ENCODE data around the gene HSD17B8. TPM values are rescaled to one million over a fixed set of nuclear protein-coding genes. Genes with fewer than 3 reads are reported as not detected.

The HSD17B8 gene
- total and polyA plus RNA-seq, 7 experiments from 2014 or later, result 9.7 to 67.0 (median 19.2) TPM

DNA sequence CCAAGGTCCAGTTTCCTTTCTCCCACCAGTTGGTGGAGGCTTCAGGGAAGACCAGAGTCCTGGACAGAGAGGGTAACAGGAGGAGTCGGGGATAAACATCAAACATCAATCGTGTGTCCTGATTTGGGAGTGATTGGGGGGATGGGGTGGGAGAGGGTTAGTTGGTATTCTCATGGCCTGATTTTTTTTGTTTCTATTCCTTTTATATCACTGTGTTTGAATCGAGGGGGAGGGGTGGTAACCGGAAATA lies 365 bp upstream of the HSD17B8 start:
- Histone ChIP-seq H3K4me3 (ENCODE audit: low read length) (peak overlapping the region; percentile 89), H3K27ac (ENCODE audit: low read depth, low read length) (peak overlapping the region; percentile 89), H3K9me3 (ENCODE audit: control insufficient read depth in 2 of 3, low read length in 3 of 3) (no peaks in the 10 kb centered on the region), H3K36me3 (ENCODE audit: control insufficient read depth in 2 of 3, insufficient read depth in 3 of 3, low read length in 3 of 3) (peaks cover 0 to 36% (median 10%) of the 10 kb centered on the region in 3 experiments), H3K4me1 (ENCODE audit: control insufficient read depth in 2 of 2, insufficient read depth in 2 of 2, low read length in 2 of 2) (peaks cover 34 to 36% of the 10 kb centered on the region in 2 donors), H3K27me3 (ENCODE audit: control insufficient read depth in 2 of 2, insufficient read depth in 2 of 2, low read length in 2 of 2) (no peaks in the 10 kb centered on the region)
- no peaks in the 10 kb centered on the region for H3K27me3 Mint-ChIP-seq
- intact Hi-C loops (cut with micrococcal nuclease), result loop anchor here (1.0 to 10.0 kb wide), 10 partner anchors 45 to 1999 kb away; partner anchors contain the start of genes C6orf47 (in 1 of the 2), CLIC1 (in 1 of the 2), CSNK2B (in 1 of the 2) and CUTA (in 1 of the 2)
- H3K9me3 Mint-ChIP-seq, result no peaks in the 10 kb centered on the region
- ChIA-PET CTCF (no interaction called here), POLR2A (interaction anchor here (0.7 to 2.4 kb wide), 5 partner anchors 45 to 1539 kb away, joined by 3 to 14 read pairs (median 4); partner anchors contain the start of genes GPANK1, RGL2, RPS18 and VPS52)
- H3K36me3 Mint-ChIP-seq, result peaks cover 7 to 26% (median 13%) of the 10 kb centered on the region in 5 donors
- peak overlapping the region; percentile 78 to 100 (median 95) for H3K4me3 Mint-ChIP-seq
- ATAC-seq (no peak), DNase-seq (no peak)
- peak overlapping the region; percentile 68 to 97 (median 82) for H3K27ac Mint-ChIP-seq
- H3K4me1 Mint-ChIP-seq, result peaks cover 50 to 70% (median 66%) of the 10 kb centered on the region in 7 donors

DNA sequence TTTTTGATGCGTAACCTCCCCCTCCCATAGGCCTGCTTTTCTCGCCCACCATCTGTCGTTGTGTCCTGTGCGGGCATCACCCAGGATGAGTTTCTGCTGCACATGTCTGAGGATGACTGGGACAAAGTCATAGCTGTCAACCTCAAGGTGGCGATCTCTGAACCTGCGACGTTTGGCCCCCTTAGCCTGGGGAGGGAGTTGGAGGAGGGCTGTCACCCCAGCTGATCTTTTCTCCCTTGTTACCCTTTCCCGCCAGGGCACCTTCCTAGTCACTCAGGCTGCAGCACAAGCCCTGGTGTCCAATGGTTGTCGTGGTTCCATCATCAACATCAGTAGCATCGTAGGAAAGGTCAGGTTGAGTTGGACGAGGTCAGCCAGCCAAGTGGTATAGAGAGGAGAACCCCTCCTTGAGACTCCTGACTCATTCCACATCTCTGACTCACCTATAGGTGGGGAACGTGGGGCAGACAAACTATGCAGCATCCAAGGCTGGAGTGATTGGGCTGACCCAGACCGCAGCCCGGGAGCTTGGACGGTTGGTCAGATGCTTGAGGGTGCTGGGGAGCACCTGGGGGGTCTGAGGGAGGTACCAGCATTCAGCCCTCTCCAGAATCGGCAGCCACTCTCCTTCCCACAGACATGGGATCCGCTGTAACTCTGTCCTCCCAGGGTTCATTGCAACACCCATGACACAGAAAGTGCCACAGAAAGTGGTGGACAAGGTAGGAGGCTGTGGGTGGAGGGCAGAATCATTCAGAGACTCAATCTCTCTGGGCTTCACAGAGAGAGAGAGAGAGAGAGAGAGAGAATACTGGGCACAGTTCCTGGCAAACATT lies 954 bp downstream of the HSD17B8 start:
- H3K27me3 ChIP-seq (ENCODE audit: control insufficient read depth in 2 of 2, insufficient read depth in 2 of 2, low read length in 2 of 2), result no peaks in the 10 kb centered on the region
- peaks cover 7 to 37% (median 19%) of the 10 kb centered on the region in 5 donors for H3K36me3 Mint-ChIP-seq
- H3K4me3 ChIP-seq (ENCODE audit: low read length), result peak overlapping the region; percentile 89
- POLR2A ChIA-PET, result interaction anchor here (0.8 to 2.4 kb wide), 4 partner anchors 44 to 1541 kb away, joined by 3 to 14 read pairs (median 4); partner anchors contain the start of genes GPANK1 and ZBTB22
- peak overlapping the region; percentile 78 to 100 (median 95) for H3K4me3 Mint-ChIP-seq
- ATAC-seq, result no peak
- CTCF ChIA-PET, result interaction anchor here (0.7 to 1.1 kb wide), 3 partner anchors 9 to 35 kb away, joined by 3 to 4 read pairs (median 3); no protein-coding TSS in a partner anchor
- intact Hi-C loops (cut with micrococcal nuclease), result loop anchor here (2.0 to 10.0 kb wide), 4 partner anchors 213 to 2001 kb away; partner anchors contain the start of genes C6orf47 (in 1 of the 2), CLIC1 (in 1 of the 2), CSNK2B (in 1 of the 2) and CUTA (in 1 of the 2)
- H3K4me1 ChIP-seq (ENCODE audit: control insufficient read depth in 2 of 2, insufficient read depth in 2 of 2, low read length in 2 of 2), result peaks cover 28 to 38% of the 10 kb centered on the region in 2 donors
- peak overlapping the region; percentile 57 to 95 (median 92) for H3K27ac Mint-ChIP-seq
- DNase-seq, result peak in 1 of 9 donors; percentile 55
- H3K4me1 Mint-ChIP-seq, result peaks cover 48 to 71% (median 67%) of the 10 kb centered on the region in 7 donors
- H3K9me3 ChIP-seq (ENCODE audit: control insufficient read depth in 2 of 3, low read length in 3 of 3), result no peaks in the 10 kb centered on the region
- H3K27me3 Mint-ChIP-seq, result no peaks in the 10 kb centered on the region
- H3K9me3 Mint-ChIP-seq, result peaks cover 0 to 1% (median 0%) of the 10 kb centered on the region in 11 donors
- H3K27ac ChIP-seq (ENCODE audit: low read depth, low read length), result peak overlapping the region; percentile 89
- H3K36me3 ChIP-seq (ENCODE audit: control insufficient read depth in 2 of 3, insufficient read depth in 3 of 3, low read length in 3 of 3), result peaks cover 0 to 41% (median 10%) of the 10 kb centered on the region in 3 experiments

DNA sequence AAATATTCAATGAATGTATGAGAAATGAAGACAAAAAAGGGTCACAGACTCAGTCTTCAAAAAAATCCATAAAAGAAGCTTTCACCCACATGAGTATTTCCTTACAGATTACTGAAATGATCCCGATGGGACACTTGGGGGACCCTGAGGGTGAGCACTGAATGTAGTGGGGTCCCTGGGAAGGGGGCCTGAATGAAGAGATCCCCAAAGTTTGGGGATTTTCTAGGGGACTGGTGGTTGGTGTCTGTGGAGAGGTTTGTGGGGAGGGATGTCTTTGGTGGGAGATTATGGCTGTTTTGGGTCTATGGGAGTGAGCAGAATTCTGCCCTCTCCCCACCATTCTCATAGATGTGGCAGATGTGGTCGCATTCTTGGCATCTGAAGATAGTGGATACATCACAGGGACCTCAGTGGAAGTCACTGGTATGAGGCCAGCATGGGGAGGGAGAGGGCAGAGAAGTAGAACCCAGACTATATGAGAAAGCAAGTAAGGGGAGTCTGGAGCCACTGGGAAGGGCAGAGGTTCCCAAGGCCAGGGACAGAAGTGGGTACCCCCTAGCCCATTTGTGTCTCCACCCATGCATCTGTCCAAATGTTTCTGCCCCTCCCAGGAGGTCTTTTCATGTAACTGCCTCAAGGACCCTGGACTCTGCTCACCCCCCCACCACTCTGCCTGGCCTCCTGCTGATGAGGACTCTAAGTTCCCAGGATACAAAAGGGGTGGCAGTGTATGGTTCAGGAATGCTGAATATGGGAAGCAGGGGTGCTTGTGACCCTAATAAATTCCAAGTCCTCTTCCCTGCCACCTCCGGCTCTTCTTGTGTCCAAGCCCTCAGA lies 1.8 kb downstream of the HSD17B8 start:
- H3K27ac ChIP-seq (ENCODE audit: low read depth, low read length), result no peak overlapping the region
- no peaks in the 10 kb centered on the region for H3K27me3 Mint-ChIP-seq
- peaks cover 44 to 67% (median 61%) of the 10 kb centered on the region in 7 donors for H3K4me1 Mint-ChIP-seq
- ChIA-PET CTCF (interaction anchor here (0.7 to 0.9 kb wide), 2 partner anchors 20 to 34 kb away, joined by 3 to 4 read pairs; no protein-coding TSS in a partner anchor), POLR2A (interaction anchor here (1.3 to 2.4 kb wide), 2 partner anchors 16 to 43 kb away, joined by 3 to 14 read pairs; no protein-coding TSS in a partner anchor)
- peak overlapping the region; percentile 44 to 92 (median 82) for H3K27ac Mint-ChIP-seq
- H3K36me3 ChIP-seq (ENCODE audit: control insufficient read depth in 2 of 3, insufficient read depth in 3 of 3, low read length in 3 of 3), result peaks cover 0 to 47% (median 10%) of the 10 kb centered on the region in 3 experiments
- peaks cover 3 to 37% (median 16%) of the 10 kb centered on the region in 5 donors for H3K36me3 Mint-ChIP-seq
- ATAC-seq (no peak), DNase-seq (no peak)
- intact Hi-C loops (cut with micrococcal nuclease), result loop anchor here (10.0 kb wide), 3 partner anchors 1471 to 2001 kb away; partner anchors contain the start of genes C6orf47 (in 1 of the 2), CLIC1 (in 1 of the 2), CSNK2B (in 1 of the 2) and GPANK1 (in 1 of the 2)
- H3K27me3 ChIP-seq (ENCODE audit: control insufficient read depth in 2 of 2, insufficient read depth in 2 of 2, low read length in 2 of 2), result no peaks in the 10 kb centered on the region
- H3K4me3 Mint-ChIP-seq, result peak overlapping the region; percentile 39 to 100 (median 94)
- peaks cover 25 to 37% of the 10 kb centered on the region in 2 donors for H3K4me1 ChIP-seq (ENCODE audit: control insufficient read depth in 2 of 2, insufficient read depth in 2 of 2, low read length in 2 of 2)
- no peaks in the 10 kb centered on the region for H3K9me3 ChIP-seq (ENCODE audit: control insufficient read depth in 2 of 3, low read length in 3 of 3)
- peaks cover 0 to 1% (median 0%) of the 10 kb centered on the region in 11 donors for H3K9me3 Mint-ChIP-seq
- H3K4me3 ChIP-seq (ENCODE audit: low read length), result no peak overlapping the region

DNA sequence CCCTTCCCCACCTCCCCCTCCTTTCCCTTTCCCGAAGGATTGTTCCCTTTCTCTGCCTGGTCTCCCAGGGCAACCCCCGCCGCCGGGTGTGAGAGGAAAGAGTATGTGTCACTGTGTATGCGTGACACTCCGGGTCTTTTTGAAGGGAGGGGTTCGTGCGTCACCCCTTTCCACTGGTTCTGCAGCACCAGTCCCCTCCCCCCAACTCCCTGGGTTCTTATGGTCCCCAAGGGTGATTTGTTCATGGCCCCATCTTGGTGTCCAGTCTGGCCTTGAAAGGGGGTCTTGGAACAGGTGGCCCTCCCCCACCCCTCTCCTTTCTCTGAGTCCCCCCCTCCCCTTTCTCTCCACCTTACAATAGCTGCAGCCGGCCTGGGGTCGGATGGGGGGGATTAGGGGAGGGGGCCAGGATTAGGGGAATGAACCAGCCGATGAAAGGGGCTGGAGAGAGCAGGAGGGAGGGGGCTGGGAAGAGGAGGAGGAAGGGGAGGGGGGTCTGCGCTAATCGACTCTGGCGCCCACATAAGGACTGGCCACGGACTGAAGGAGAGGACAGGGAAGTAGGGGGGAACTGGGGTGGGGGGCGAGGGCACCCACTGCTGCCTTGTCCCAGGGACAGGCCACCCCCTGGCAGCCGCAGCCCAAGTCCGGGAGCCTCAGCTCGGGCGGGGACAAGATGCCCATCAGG lies 2.6 kb downstream of the HSD17B8 start:
- Histone ChIP-seq H3K27me3 (ENCODE audit: control insufficient read depth in 2 of 2, insufficient read depth in 2 of 2, low read length in 2 of 2) (no peaks in the 10 kb centered on the region), H3K9me3 (ENCODE audit: control insufficient read depth in 2 of 3, low read length in 3 of 3) (no peaks in the 10 kb centered on the region), H3K4me1 (ENCODE audit: control insufficient read depth in 2 of 2, insufficient read depth in 2 of 2, low read length in 2 of 2) (peaks cover 20 to 29% of the 10 kb centered on the region in 2 donors), H3K4me3 (ENCODE audit: low read length) (no peak overlapping the region), H3K27ac (ENCODE audit: low read depth, low read length) (no peak overlapping the region), H3K36me3 (ENCODE audit: control insufficient read depth in 2 of 3, insufficient read depth in 3 of 3, low read length in 3 of 3) (peaks cover under 1 to 52% (median 10%) of the 10 kb centered on the region in 3 experiments)
- intact Hi-C loops (cut with micrococcal nuclease), result loop anchor here (10.0 kb wide), 3 partner anchors 1472 to 2002 kb away; partner anchors contain the start of genes C6orf47 (in 1 of the 2), CLIC1 (in 1 of the 2), CSNK2B (in 1 of the 2) and GPANK1 (in 1 of the 2)
- DNase-seq, result no peak
- ATAC-seq, result no peak
- Mint-ChIP-seq H3K9me3 (peaks cover 0 to 1% (median 0%) of the 10 kb centered on the region in 11 donors), H3K4me3 (peak overlapping the region; percentile 83 to 100 (median 88)), H3K27ac (peak overlapping the region in 2 of 9 donors; percentile 91), H3K27me3 (peaks cover 0 to 1% (median 0%) of the 10 kb centered on the region in 5 donors), H3K4me1 (peaks cover 39 to 62% (median 54%) of the 10 kb centered on the region in 7 donors), H3K36me3 (peaks cover 3 to 32% (median 18%) of the 10 kb centered on the region in 5 donors)
- ChIA-PET CTCF (no interaction called here), POLR2A (interaction anchor here (0.6 to 3.6 kb wide), 7 partner anchors 9 to 217 kb away, joined by 3 to 31 read pairs (median 4); partner anchors contain the start of gene COL11A2)

DNA sequence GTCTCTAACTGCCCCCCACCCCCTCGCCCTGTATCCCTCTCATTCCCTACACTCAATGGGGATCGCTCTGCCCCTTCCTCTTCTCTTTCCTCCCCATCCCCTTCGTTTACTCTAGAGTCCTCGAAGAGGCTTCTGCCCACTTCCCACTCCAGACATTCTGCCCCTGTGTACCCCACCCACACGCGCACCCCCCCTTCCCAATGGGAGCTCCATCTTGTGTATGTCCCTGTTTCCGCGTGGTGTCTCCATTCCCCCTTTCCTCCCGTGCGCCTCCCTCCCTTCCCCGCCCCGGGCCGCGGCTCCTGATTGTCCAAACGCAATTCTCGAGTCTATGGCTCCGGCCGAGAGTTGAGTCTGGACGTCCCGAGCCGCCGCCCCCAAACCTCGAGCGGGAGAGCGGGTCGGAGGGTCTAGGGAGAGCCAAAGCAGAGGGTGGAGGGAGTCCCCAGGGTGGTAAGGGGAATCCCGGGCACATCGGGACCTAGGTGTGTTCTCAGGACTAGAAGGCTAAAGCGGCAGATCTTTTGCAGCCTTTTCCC lies 3.2 kb downstream of the HSD17B8 start:
- Mint-ChIP-seq H3K36me3 (peaks cover 0 to 28% (median 21%) of the 10 kb centered on the region in 5 donors), H3K9me3 (peaks cover 0 to 1% (median 0%) of the 10 kb centered on the region in 11 donors), H3K4me1 (peaks cover 40 to 58% (median 52%) of the 10 kb centered on the region in 7 donors), H3K27ac (peak overlapping the region; percentile 80 to 96 (median 91)), H3K27me3 (peaks cover 0 to 7% (median 2%) of the 10 kb centered on the region in 5 donors), H3K4me3 (peak overlapping the region; percentile 83 to 97 (median 88))
- H3K4me3 ChIP-seq (ENCODE audit: low read length), result peak overlapping the region; percentile 92
- ChIA-PET CTCF (interaction anchor here (1.8 kb wide), 1 partner anchor 41 kb away, joined by 13 read pairs; no protein-coding TSS in a partner anchor), POLR2A (interaction anchor here (0.5 to 3.6 kb wide), 17 partner anchors 8 to 237 kb away, joined by 3 to 31 read pairs (median 5); partner anchors contain the start of genes B3GALT4, COL11A2, PFDN6 and RPS18)
- DNase-seq (no peak), ATAC-seq (no peak)
- peak overlapping the region; percentile 98 for H3K27ac ChIP-seq (ENCODE audit: low read depth, low read length)
- intact Hi-C loops (cut with micrococcal nuclease), result loop anchor here (1.0 to 10.0 kb wide), 9 partner anchors 7 to 2003 kb away; partner anchors contain the start of genes RXRB (in 2 of the 2), SLC39A7 (in 2 of the 2), C6orf47 (in 1 of the 2) and CLIC1 (in 1 of the 2)
- peaks cover 0 to 3% of the 10 kb centered on the region in 2 donors for H3K27me3 ChIP-seq (ENCODE audit: control insufficient read depth in 2 of 2, insufficient read depth in 2 of 2, low read length in 2 of 2)
- H3K4me1 ChIP-seq (ENCODE audit: control insufficient read depth in 2 of 2, insufficient read depth in 2 of 2, low read length in 2 of 2), result peaks cover 20 to 26% of the 10 kb centered on the region in 2 donors
- no peaks in the 10 kb centered on the region for H3K9me3 ChIP-seq (ENCODE audit: control insufficient read depth in 2 of 3, low read length in 3 of 3)
- peaks cover 5 to 51% (median 6%) of the 10 kb centered on the region in 3 experiments for H3K36me3 ChIP-seq (ENCODE audit: control insufficient read depth in 2 of 3, insufficient read depth in 3 of 3, low read length in 3 of 3)

All from naive thymus-derived CD4-positive, alpha-beta T cell (primary cell).